Glutamatergic neuron (in vitro differentiated cells): ENCODE measurements around the gene RBM5. TPM values are rescaled to one million over a fixed set of nuclear protein-coding genes. Genes with fewer than 3 reads are reported as not detected.

Experiments used
- DNase-seq: peaks from one replicate; pipeline ENCODE4 v3.0.0; 2022
- H3K27ac Mint-ChIP-seq: one replicate; pipeline ENCODE4 v1.8.0; 2020; ENCODE audit warnings: mild to moderate bottlenecking, mixed read lengths, inconsistent platforms; ENCODE audit not compliant: unreplicated experiment
- H3K27me3 Mint-ChIP-seq: one replicate; pipeline ENCODE4 v1.8.0; 2020; ENCODE audit warnings: mild to moderate bottlenecking, moderate library complexity, mixed read lengths, inconsistent platforms; ENCODE audit not compliant: unreplicated experiment
- H3K36me3 Mint-ChIP-seq: one replicate; pipeline ENCODE4 v1.8.0; 2020; ENCODE audit warnings: mild to moderate bottlenecking, mixed read lengths, inconsistent platforms; ENCODE audit not compliant: unreplicated experiment
- H3K4me1 Mint-ChIP-seq: one replicate; pipeline ENCODE4 v1.8.0; 2020; ENCODE audit warnings: mild to moderate bottlenecking, low read depth, mixed read lengths, inconsistent platforms; ENCODE audit not compliant: unreplicated experiment
- H3K4me3 Mint-ChIP-seq: one replicate; pipeline ENCODE4 v1.8.0; 2020; ENCODE audit warnings: mild to moderate bottlenecking, mixed read lengths, inconsistent platforms; ENCODE audit not compliant: unreplicated experiment
- H3K9me3 Mint-ChIP-seq: one replicate; pipeline ENCODE4 v1.8.0; 2020; ENCODE audit warnings: mild to moderate bottlenecking, moderate library complexity, mixed read lengths, inconsistent platforms; ENCODE audit not compliant: unreplicated experiment
- total RNA-seq: library from RNA; stranded (reverse); fragmentation: NEBNext Ultra II Directional; extraction: Animal tissue kit (Norgen Biotek cat#: 25700); gene quantifications from one replicate; pipeline ENCODE4 v1.2.1, GENCODE V29; 2021; ENCODE audit not compliant: unreplicated experiment
- TF ChIP-seq, protein P1 (sequence below): fragments of 200-600 bp; sonication (generic); IDR thresholded peaks from one replicate; pipeline ENCODE4 v1.5.0; 2021; ENCODE audit not compliant: partially characterized antibody, unreplicated experiment

RBM5 gene
- total RNA-seq, 1 donor from 2014 or later, result 363 TPM

GRCh38 chr3:50127251-50127691, 38.6 kb downstream of the RBM5 start:
- peaks cover 8% of the 10 kb centered on the region for H3K27me3 Mint-ChIP-seq
- no peaks in the 10 kb centered on the region for H3K36me3 Mint-ChIP-seq
- no peak overlapping the region for H3K4me3 Mint-ChIP-seq
- peaks cover 19% of the 10 kb centered on the region for H3K4me1 Mint-ChIP-seq
- TF ChIP-seq, protein P1, sequence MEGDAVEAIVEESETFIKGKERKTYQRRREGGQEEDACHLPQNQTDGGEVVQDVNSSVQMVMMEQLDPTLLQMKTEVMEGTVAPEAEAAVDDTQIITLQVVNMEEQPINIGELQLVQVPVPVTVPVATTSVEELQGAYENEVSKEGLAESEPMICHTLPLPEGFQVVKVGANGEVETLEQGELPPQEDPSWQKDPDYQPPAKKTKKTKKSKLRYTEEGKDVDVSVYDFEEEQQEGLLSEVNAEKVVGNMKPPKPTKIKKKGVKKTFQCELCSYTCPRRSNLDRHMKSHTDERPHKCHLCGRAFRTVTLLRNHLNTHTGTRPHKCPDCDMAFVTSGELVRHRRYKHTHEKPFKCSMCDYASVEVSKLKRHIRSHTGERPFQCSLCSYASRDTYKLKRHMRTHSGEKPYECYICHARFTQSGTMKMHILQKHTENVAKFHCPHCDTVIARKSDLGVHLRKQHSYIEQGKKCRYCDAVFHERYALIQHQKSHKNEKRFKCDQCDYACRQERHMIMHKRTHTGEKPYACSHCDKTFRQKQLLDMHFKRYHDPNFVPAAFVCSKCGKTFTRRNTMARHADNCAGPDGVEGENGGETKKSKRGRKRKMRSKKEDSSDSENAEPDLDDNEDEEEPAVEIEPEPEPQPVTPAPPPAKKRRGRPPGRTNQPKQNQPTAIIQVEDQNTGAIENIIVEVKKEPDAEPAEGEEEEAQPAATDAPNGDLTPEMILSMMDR, result no peak
- DNase-seq, result no peak
- peaks cover 8% of the 10 kb centered on the region for H3K9me3 Mint-ChIP-seq
- peak overlapping the region; percentile 28 for H3K27ac Mint-ChIP-seq

DNA sequence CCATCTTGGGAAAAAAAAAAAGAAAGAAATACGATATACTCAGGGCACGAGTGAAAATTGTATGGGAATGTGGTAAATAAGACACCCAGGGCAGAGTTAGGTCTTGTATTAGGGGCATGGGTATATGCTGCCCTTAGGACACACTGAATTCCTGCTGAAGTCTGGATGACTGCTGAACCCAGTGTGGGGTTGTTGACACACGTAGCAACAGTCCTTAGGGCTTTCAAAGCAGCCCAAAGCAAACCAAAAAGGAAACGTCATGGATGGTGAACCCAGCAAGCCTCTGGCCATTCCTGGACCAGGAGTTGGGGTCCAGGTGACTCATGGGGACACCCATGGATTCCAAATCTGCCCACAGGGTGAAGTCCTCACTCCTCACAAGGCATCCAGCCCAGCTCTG, 39.3 kb downstream of the RBM5 start:
- H3K36me3 Mint-ChIP-seq, result no peaks in the 10 kb centered on the region
- no peak overlapping the region for H3K4me3 Mint-ChIP-seq
- peaks cover 5% of the 10 kb centered on the region for H3K9me3 Mint-ChIP-seq
- TF ChIP-seq, protein P1, result no peak
- H3K27ac Mint-ChIP-seq, result no peak overlapping the region
- DNase-seq, result no peak
- H3K27me3 Mint-ChIP-seq, result peaks cover 4% of the 10 kb centered on the region
- H3K4me1 Mint-ChIP-seq, result peaks cover 22% of the 10 kb centered on the region

DNA sequence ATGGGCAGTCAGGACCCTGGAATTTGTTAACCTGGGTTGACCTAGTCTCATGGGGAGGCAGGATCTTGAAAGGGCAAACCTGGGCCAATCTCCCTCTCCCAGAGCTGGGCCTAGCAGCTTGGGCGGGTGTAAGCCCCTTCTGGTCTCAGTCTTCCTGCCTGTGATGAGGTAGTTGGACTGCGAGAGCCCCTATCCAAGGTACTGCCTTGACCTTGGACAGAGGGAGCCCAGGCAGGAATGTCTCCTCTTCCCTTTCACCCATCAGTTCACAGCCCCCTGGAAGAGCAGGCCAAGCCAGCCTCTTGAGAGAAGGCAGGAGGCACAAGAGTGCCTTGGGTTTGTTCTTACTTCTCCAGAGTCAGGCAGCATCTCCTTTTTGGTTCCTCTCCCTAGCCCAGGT, 41.7 kb downstream of the RBM5 start:
- DNase-seq, result no peak
- H3K27me3 Mint-ChIP-seq, result peaks cover 8% of the 10 kb centered on the region
- no peak overlapping the region for H3K4me3 Mint-ChIP-seq
- no peaks in the 10 kb centered on the region for H3K36me3 Mint-ChIP-seq
- H3K27ac Mint-ChIP-seq, result no peak overlapping the region
- H3K4me1 Mint-ChIP-seq, result peaks cover 15% of the 10 kb centered on the region
- H3K9me3 Mint-ChIP-seq, result peaks cover 8% of the 10 kb centered on the region
- TF ChIP-seq, protein P1, result no peak

- Mint-ChIP-seq H3K36me3 (no peaks in the 10 kb centered on the region), H3K4me3 (no peak overlapping the region), H3K27me3 (peaks cover 13% of the 10 kb centered on the region), H3K4me1 (peaks cover 5% of the 10 kb centered on the region), H3K27ac (peak overlapping the region; percentile 33), H3K9me3 (peaks cover 6% of the 10 kb centered on the region)
- TF ChIP-seq, protein P1, result no peak
- no peak for DNase-seq
These were observed 43.9 kb downstream of the RBM5 start for GRCh38 chr3:50132421-50133282.

DNA sequence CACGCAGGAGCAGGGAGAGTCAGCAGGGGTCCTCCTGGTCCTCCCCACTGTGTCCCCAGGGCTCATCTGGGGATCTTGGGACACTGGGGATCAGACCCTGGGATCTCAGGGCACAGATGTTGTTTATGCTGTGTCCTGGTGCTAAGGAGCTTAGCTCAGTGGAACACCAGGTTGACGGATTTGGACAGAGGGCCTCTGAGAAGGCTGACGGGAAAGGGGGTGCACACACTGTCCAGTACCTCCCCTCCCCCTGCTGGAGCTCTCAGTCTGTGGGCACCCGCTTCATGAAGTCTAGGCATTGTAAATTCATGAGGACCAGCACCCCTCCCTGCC, 44.5 kb downstream of the RBM5 start:
- no peak overlapping the region for H3K27ac Mint-ChIP-seq
- H3K4me3 Mint-ChIP-seq, result no peak overlapping the region
- H3K4me1 Mint-ChIP-seq, result peaks cover 5% of the 10 kb centered on the region

More for the DNA sequence above, 44.5 kb downstream of the RBM5 start:
- TF ChIP-seq, protein P1, result no peak
- peaks cover 13% of the 10 kb centered on the region for H3K27me3 Mint-ChIP-seq
- DNase-seq, result no peak
- H3K36me3 Mint-ChIP-seq, result no peaks in the 10 kb centered on the region
- H3K9me3 Mint-ChIP-seq, result peaks cover 4% of the 10 kb centered on the region
